Umbilical cord (tissue), 2 donors: Measurements from ENCODE around the gene SLC25A12. TPM values are rescaled to one million over a fixed set of nuclear protein-coding genes. Genes with fewer than 3 reads are reported as not detected.
A peak's percentile ranks its signal among the peaks of the same experiment; 100 is the strongest.

Source experiments
- DNase-seq: peaks from one replicate; pipeline ENCODE4 v3.0.0-alpha.2; 2015; ENCODE audit warnings: low spot score
- total RNA-seq: library from RNA; depleted of rRNA; stranded (reverse); fragments of >200 nt; gene quantifications from one replicate; pipeline ENCODE4 v1.2.3, GENCODE V29; 2014; ENCODE audit warnings: low replicate concordance; ENCODE audit not compliant: insufficient read depth

Gene SLC25A12
- total RNA-seq, 1 donor from 2014 or later = 32.0 TPM

- DNase-seq = no peak
Measured at GRCh38 chr2:171889808-171890207, 4.2 kb downstream of the SLC25A12 start.

DNA sequence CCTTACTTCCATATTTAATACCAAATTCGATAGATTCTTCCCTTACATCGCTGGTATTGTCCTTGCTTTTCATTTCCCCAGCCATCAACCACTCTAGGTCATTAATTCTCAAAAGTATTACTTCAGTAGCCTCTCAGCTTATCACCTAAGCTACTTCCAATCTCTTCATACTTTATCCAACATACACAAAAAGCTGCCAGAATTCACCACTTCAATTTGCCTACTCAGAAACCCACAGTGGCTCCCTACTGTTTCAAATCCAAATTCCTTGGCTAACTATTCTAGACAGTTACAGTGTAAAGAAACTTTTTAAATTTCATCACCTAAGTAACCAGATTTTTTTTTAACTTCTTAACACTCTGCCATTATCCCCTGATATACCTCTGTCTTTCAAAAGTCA lies 4.7 kb downstream of the SLC25A12 start:
- DNase-seq = no peak

DNA sequence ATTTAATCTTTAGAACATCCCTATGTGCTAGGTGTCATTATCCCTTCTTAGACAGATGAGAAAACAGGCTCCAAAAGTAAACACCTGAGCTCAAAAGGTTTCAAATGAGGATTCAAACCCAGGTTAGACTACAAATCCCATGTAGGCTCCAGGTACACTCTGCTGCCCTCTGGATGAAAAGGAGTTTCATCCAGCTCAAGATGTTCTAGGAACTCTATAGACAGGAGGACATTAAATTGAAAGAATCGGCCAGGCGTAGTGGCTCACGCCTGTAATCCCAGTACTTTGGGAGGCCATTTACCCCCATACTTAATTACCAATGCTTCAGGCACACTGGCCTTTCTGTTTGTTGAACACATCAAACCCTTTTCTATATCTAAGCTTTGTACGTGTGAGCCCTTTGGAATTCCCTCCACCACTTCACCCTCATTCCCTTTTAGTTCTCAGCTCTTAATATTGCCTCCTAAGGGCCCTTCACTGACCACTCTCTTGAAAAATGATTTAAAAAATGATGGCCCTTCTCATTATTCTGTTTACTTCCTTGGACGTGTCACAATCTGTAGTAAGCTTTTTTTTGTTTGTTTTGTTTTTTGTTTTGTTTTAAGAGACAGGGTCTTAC lies 10.7 kb downstream of the SLC25A12 start:
- DNase-seq = no peak

DNA sequence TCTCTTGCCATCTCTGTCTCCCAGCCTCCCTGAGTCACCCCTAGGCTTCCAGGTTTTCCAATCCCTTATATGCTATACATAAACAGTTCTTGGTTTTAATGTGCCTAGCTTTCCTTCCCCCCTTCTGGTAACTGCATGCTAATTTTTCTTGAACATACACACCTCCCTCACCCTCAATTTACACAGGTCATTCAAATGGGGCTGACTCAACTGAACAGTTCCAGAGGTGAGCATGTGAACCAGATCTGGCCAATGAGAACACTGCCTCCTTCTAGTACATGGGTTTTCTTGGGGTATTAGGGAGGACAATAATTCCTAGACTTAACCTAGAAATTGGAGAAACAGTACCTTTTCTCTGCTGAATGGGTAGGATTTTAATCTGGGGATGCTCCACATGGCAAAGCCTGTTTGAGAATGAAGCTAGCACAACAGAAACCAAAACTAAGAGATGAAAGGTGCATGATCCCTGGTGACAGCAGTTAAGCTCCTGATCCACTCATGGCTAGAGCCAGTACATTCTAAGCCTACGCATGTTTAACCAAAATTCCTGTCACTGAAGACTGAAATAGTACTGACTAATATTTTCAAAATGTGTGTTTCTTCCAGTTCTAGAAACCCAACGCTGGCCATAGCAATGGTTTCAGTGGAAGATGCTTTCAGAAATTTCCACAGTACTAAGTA lies 11.8 kb downstream of the SLC25A12 start:
- DNase-seq = no peak

- DNase-seq = no peak
Measured at GRCh38 chr2:171880774-171881173, 13.3 kb downstream of the SLC25A12 start.

DNA sequence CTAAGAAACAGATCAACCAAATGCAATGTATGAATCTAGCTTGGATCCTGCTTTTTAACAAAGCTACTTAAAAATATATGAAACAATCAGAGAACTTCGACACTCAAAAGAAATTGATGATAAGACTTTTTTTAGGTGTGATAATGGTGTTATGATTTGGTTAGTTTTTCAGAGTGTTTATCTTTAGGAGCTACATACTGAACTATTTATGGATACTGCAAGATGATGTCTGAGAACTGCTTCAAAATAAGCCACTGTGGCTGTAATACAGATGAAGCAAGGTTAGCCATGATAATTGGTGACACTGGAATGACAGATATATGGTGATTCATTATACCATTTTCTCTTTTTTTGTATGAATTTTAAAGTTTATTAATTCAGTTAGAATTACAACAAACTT lies 14.2 kb downstream of the SLC25A12 start:
- no peak for DNase-seq

DNA sequence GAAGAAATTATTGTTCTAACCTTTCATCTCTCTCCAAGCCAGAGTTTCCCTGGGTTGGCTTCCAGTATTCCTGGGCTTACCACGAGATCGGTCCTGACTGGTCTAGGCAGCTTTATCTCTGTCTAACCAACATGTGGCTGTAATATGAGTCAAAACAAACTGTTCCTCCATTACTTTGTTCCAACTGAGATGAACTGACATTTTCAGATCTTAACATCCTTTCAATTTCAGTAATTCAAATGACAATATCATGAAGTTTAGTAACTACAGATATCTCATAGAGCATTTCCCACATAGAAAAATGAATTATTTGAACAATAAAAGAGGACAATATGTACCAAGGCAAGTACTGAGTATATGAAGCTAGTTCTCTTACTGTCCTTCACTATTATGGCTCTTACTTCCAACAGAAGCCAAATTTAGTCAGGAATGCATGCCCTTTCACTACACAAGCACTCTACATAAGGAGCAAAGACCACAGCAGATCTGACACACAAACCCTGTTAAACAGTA lies 15.5 kb downstream of the SLC25A12 start:
- peak; percentile 69 for DNase-seq

DNA sequence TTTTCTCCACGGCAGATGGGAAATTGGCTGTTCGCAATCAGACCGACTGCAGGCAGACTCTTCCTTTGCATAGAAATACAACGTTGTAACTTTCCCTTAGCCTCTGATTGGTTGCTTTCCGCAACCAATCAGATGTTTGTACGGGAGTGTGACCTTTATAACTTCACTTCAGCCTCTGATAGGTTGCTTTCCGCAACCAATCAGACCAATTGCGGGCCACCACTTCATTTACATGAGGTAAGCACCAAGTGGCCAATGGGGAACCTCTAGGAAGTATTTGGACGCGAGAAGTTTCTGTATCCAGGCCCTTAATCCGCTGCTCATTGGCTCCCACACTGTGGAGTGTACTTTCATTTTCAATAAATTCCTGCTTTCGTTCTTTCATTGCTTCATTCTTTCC lies 19.1 kb downstream of the SLC25A12 start:
- DNase-seq = no peak

DNA sequence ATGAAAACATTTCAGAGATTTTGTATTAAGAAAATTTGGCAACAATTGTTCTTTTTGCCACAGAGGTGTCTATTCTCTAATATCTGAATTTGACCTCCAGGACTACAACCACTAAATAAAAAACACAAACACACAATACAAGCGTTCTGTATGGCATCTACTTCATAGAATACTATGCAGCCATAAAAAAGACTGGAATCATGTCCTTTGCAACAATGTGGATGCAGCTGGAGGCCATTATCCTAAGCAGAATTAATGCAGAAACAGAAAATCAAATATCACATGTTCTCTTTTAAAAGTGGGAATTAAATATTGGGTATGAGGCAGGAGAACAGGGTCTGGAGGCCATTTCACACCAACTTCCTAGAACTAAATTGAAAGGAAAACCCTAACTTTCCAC lies 19.5 kb downstream of the SLC25A12 start:
- DNase-seq = no peak

DNA sequence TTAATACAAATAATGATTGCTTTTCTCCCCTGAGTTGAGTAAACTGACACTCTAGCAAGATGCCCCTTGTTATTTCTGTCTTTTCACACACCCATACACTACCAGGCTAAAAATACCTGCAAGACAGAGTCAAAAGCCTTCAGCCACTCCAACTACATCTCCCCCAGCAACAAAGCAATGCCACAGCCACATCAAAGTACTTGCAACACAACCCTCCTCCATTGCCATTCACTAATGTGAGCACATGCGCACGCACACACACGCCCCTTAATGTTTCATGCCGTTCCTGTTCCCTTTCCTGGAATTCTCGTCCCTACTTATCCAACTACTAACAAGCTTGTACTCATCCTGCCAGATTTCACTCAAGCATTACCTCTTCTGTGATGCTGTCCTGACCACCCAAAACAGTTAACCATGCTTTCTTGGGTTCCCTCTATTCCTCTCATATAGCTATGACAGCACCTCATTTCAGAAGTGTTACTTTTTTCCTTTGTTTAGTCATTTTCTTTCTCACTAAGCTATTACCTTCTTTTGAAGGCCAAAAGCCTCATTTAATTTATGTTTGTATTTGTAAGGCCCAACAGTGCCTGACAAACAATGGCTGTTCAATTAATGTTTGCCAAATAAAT lies 29.6 kb downstream of the SLC25A12 start:
- DNase-seq = no peak

DNA sequence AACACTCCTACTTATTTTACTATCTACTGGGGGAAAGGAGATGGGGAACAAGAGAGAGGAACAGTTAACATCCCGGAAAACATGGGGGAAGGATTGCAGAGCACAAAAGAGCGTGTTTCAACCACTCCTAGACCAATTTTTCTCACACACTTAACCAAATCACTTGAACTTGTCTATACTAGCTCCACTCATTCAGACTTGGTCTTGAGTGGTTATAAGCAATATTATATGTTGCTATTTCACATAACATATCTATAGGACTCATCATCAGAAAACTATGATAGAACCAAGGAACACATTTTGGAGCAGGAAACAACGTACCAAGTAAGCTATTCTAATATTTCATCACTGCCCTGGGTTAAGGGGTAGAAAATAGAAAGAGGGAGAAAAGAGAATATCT lies 31.5 kb downstream of the SLC25A12 start:
- no peak for DNase-seq

DNA sequence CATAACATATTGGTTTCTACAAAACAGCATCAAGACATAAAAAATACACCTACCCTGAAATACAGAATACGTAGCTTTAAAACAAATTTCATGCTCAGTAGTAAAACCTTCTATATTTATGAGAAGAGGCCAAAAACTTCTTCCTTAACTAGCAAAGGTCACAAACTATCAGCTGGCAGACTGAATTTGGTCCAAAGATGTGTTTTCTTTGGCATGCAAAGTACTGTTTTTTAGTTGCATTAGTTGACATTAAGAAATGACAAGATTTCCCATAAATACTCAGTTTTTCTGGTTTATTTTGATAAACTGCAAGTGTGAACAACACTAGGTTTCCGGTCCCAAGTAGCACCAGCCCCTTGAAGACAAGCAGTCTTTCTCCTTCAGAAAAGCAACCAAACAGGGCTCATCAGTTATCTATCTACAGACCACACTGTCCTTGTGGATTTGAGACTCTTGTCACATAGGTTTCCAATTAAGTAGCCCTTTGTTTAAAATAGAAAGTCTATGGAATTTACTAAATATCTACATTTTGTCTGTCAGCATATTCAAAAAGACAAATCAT lies 35.6 kb downstream of the SLC25A12 start:
- DNase-seq = no peak

DNA sequence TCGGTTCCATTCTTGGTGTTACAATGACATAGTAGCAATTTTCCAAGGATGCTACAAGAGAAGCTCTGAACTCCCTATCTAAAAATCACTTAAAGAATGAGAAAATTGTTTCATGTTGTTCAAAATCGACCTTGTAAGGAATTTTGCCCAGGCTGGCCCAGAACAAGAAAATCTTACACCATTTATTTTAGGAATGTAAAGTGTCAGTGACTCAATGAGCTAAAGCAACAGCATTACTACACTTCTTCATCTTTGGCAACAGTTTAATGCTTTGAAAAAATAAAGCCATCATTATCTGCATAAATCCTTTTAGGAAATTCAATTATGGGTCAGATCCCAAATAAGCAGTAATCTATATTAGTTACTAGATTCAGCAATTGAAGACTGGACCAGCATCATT lies 38.6 kb downstream of the SLC25A12 start:
- DNase-seq = peak; percentile 17

DNA sequence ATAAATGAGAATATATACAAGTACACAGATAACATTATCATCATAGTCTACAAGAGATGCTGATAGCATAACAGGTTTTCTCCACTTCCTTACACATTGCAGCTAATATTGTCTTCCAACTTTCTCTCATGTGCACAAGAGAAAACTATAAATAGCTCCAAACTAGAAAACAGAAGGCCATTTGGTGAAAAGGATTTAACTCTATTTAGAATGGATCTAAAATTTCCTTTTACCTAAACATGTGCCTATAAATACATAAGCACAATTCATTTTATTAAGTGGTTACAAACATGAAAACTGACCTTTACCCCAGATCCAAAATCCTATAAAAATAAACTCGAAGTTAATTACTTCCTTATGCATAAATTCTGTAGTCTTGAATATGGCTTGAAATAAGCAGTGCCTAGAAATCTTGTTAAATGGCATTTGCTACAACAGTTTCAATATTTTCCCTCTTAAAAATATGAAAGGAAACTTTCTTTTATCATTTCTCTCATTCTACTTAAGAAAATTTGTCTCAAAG lies 41.6 kb downstream of the SLC25A12 start:
- no peak for DNase-seq

- DNase-seq = no peak
Measured at GRCh38 chr2:171847627-171848026, 46.4 kb downstream of the SLC25A12 start.

GRCh38 chr2:171846894-171847293 lies 47.1 kb downstream of the SLC25A12 start:
- no peak for DNase-seq

DNA sequence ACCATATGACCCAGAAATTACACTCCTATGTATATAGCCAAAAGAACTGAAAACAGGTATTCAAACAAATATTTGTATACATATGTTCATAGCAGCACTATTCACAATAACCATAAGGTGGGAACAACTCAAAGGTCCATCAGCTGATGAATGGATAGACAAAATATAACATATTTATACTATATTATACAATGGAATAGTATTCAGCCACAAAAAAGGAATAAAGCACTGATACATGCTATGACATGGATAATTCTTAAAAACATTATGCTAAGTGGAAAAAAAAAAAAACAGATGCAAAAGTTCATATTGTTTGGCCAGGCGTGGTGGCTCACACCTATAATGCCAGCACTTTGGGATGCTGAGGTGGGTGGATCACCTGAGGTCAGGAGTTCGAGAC lies 52.0 kb downstream of the SLC25A12 start:
- DNase-seq = no peak

DNA sequence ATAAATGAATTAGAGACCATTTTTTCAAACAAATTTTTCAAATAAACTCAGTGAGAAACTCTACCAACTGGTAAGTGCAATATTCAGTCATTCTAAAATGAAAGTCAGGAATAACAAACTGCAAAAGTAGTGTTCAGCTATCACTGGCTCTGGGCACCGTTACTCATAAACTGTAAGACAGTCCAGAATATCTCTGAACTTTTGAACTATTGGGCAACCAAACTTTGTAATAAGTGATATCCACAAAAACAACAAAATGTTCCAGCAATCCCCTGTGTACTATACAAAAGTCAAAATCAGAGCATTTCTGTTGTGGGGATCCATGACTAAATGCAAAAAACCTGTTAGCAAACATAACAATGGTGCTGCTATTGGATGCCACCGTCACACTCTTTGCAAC lies 56.3 kb downstream of the SLC25A12 start:
- DNase-seq = peak; percentile 32

DNA sequence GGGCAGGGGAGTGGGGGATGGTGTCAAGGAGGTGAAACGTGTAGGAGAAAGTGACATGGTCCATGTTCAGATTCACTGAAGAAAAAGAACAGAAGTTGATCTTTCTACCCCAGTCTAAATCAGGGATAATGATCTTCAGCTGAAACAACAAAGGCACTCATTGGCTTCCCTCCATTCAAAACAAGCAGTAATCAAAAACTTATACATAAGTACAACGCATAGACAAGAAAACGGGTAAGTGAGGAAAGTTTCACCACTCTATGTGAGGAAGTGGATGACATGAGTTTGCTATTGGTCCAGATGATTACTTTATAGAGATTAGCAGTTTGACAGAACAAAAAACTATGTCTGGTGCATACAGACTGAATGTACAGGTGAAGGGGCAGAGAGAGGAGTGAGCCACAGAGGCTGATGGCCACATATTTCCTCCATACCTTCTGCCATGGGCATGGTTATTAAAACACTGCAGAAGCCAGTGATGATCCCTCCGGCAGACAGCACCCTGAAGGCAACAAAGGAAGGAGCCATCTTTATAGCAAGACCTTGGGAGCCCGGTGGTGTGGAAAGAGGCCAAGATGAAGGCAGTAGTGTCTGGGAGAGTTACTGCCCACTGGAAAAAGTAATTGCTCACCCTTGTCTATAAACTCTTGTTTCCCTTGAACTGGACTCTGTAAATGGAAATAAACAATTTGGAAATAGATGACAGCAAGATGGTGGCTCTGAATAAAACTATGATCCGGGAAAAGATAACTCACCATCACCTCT lies 57.7 kb downstream of the SLC25A12 start:
- no peak for DNase-seq

- DNase-seq = no peak
Measured at GRCh38 chr2:171835386-171835785, 58.7 kb downstream of the SLC25A12 start.

DNA sequence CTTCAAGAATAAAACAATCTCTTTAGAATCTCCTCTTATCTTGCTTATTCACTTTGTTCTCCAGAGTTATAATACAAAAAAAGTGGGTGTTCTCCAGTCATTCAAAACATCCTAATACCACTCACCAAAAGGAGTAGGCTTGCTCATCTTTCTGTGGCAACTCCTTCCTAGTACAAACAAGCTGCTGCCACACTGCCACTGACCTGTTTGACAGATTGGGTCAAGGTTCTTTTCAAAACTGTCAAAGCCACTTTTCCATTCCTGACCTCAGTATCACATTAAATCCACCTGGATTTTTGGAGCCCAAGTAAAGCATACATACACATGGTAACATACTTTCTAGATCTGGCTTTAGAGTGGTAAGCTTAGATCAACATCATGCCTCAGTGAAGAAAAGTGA lies 59.8 kb downstream of the SLC25A12 start:
- no peak for DNase-seq

DNA sequence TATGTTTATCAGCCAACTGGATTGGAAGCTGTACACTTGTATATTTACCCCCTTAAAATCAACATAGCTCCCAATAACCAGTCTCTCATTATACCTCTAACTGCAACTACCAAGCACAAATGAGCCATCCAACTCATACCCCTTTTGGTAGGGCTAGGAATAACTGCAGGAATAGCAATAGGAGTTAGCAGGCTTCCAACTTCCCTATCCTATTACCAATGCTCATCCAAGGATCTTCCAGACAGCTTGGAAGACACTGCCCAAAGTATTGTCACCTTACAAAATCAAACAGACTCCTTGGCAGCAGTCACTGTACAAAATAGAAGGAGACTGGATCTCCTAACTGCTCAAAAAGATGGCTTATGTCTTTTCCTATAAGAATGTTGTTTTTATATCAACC lies 61.6 kb downstream of the SLC25A12 start:
- DNase-seq = no peak
